Memory B cell (primary cell): ENCODE measurements around the gene SLAMF8.

Source experiments
- ATAC-seq: fragments of 150-1000 bp; cut with Tn5 transposase; 2 replicates; pipeline ENCODE4 v1.10.0; 2021; ENCODE audit warnings: low read depth, mild to moderate bottlenecking, moderate library complexity
- DNase-seq, 2 donors: peaks; one replicate each; pipeline ENCODE4 v3.0.0; 2022; ENCODE audit warnings: low spot score in 2 of 2
- H3K27ac Mint-ChIP-seq: one replicate; pipeline ENCODE4 v1.8.0; 2022; ENCODE audit warnings: mild to moderate bottlenecking, moderate library complexity, mixed read lengths
- H3K27me3 Mint-ChIP-seq: one replicate; pipeline ENCODE4 v1.8.0; 2022; ENCODE audit warnings: mixed read lengths
- H3K36me3 Mint-ChIP-seq: one replicate; pipeline ENCODE4 v1.8.0; 2022; ENCODE audit warnings: mild to moderate bottlenecking, mixed read lengths
- H3K4me1 Mint-ChIP-seq: one replicate; pipeline ENCODE4 v1.8.0; 2022; ENCODE audit warnings: mixed read lengths
- H3K4me3 Mint-ChIP-seq: one replicate; pipeline ENCODE4 v1.8.0; 2022; ENCODE audit warnings: mild to moderate bottlenecking, moderate library complexity, mixed read lengths
- H3K9me3 Mint-ChIP-seq: one replicate; pipeline ENCODE4 v1.8.0; 2022; ENCODE audit warnings: mixed read lengths

Gene SLAMF8

GRCh38 chr1:159880430-159880829, 53.8 kb downstream of the SLAMF8 start:
- Mint-ChIP-seq H3K4me3 (no peak overlapping the region), H3K4me1 (no peaks in the 10 kb centered on the region), H3K36me3 (peaks cover 4% of the 10 kb centered on the region), H3K9me3 (no peaks in the 10 kb centered on the region), H3K27ac (no peak overlapping the region), H3K27me3 (no peaks in the 10 kb centered on the region)
- ATAC-seq (no peak), DNase-seq (no peak)

GRCh38 chr1:159881622-159882526, 55.2 kb downstream of the SLAMF8 start:
- ATAC-seq: no peak
- Mint-ChIP-seq H3K27me3 (no peaks in the 10 kb centered on the region), H3K36me3 (no peaks in the 10 kb centered on the region), H3K27ac (no peak overlapping the region), H3K4me3 (no peak overlapping the region), H3K4me1 (no peaks in the 10 kb centered on the region), H3K9me3 (no peaks in the 10 kb centered on the region)
- no peak for DNase-seq

GRCh38 chr1:159882527-159882862, 55.8 kb downstream of the SLAMF8 start:
- Mint-ChIP-seq H3K36me3 (no peaks in the 10 kb centered on the region), H3K4me1 (peaks cover 5% of the 10 kb centered on the region), H3K27ac (no peak overlapping the region), H3K9me3 (no peaks in the 10 kb centered on the region), H3K27me3 (no peaks in the 10 kb centered on the region), H3K4me3 (no peak overlapping the region)
- no peak for ATAC-seq
- no peak for DNase-seq

- Mint-ChIP-seq H3K36me3 (no peaks in the 10 kb centered on the region), H3K4me1 (peaks cover 5% of the 10 kb centered on the region), H3K9me3 (no peaks in the 10 kb centered on the region), H3K27me3 (no peaks in the 10 kb centered on the region), H3K4me3 (no peak overlapping the region), H3K27ac (no peak overlapping the region)
- DNase-seq: no peak
- no peak for ATAC-seq
Observed at GRCh38 chr1:159883134-159883533, 56.5 kb downstream of the SLAMF8 start.

- no peak for DNase-seq
- ATAC-seq: no peak
- H3K36me3 Mint-ChIP-seq: no peaks in the 10 kb centered on the region
Observed at GRCh38 chr1:159884296-159884695, 57.6 kb downstream of the SLAMF8 start.

More at GRCh38 chr1:159884296-159884695, 57.6 kb downstream of the SLAMF8 start:
- H3K9me3 Mint-ChIP-seq: no peaks in the 10 kb centered on the region
- H3K27me3 Mint-ChIP-seq: no peaks in the 10 kb centered on the region
- H3K27ac Mint-ChIP-seq: no peak overlapping the region
- H3K4me3 Mint-ChIP-seq: no peak overlapping the region
- H3K4me1 Mint-ChIP-seq: peaks cover 8% of the 10 kb centered on the region
